Left forelimb (tissue), 1 donor: ENCODE measurements around the gene IL3.

ENCODE experiments used
- DNase-seq: peaks from one replicate; pipeline ENCODE4 v3.0.0-alpha.2; 2018; ENCODE audit warnings: low spot score

The IL3 gene

GRCh38 chr5:132073231-132074013, 13.0 kb downstream of the IL3 start, which contains the start of gene CSF2:
TSS of gene CSF2 (plus strand) at chr5:132073789. CDS start at chr5:132073824, 35 bp downstream.
- no peak for DNase-seq

- no peak for DNase-seq
Measured at GRCh38 chr5:132074091-132074771, 13.8 kb downstream of the IL3 start.

DNA sequence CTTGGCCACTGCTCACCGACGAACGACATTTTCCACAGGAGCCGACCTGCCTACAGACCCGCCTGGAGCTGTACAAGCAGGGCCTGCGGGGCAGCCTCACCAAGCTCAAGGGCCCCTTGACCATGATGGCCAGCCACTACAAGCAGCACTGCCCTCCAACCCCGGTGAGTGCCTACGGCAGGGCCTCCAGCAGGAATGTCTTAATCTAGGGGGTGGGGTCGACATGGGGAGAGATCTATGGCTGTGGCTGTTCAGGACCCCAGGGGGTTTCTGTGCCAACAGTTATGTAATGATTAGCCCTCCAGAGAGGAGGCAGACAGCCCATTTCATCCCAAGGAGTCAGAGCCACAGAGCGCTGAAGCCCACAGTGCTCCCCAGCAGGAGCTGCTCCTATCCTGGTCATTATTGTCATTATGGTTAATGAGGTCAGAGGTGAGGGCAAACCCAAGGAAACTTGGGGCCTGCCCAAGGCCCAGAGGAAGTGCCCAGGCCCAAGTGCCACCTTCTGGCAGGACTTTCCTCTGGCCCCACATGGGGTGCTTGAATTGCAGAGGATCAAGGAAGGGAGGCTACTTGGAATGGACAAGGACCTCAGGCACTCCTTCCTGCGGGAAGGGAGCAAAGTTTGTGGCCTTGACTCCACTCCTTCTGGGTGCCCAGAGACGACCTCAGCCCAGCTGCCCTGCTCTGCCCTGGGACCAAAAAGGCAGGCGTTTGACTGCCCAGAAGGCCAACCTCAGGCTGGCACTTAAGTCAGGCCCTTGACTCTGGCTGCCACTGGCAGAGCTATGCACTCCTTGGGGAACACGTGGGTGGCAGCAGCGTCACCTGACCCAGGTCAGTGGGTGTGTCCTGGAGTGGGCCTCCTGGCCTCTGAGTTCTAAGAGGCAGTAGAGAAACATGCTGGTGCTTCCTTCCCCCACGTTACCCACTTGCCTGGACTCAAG, 14.6 kb downstream of the IL3 start:
- no peak for DNase-seq

- no peak for DNase-seq
Measured at GRCh38 chr5:132075719-132076077, 15.2 kb downstream of the IL3 start.

GRCh38 chr5:132076202-132076830, 15.9 kb downstream of the IL3 start:
- no peak for DNase-seq

DNA sequence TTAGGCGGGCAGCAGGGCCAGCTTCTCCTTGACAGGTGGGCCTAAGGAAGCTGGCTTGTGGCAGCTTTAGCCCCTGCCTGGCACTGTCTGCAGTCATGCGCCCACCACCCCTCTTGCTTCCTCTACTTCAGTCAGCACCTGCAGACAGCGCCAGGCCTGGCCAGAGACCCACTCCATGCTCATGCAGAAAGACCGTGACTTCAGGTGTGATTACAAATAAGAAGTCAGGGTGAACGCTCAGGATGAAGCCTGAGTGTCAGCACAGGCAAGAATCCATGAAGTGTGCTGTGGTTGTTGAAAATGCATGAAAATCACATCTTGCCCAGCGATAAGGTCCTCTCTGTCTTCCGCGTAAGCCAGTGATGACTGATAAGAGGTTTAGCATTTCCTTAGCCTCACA, 16.5 kb downstream of the IL3 start:
- DNase-seq, result no peak

DNA sequence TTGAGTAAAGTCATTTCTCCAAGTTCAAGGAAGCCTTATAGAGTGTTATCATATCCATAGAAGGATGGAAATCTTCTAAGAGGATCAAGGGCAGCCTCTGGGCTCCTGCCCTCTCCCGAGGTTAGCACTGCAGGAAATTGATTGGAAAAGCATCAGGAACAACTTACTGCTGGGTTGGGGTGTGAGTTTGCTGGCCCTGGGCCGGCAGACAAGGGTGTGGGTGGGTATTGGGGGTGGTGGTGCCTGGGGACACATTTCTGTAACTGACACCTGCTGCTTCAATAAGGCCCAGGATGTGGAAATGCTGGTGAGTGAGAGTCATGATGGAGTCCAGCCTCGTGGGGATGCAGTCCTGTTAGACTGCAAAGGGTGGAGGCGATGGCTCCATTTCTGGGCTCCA, 18.6 kb downstream of the IL3 start:
- DNase-seq, result no peak

DNA sequence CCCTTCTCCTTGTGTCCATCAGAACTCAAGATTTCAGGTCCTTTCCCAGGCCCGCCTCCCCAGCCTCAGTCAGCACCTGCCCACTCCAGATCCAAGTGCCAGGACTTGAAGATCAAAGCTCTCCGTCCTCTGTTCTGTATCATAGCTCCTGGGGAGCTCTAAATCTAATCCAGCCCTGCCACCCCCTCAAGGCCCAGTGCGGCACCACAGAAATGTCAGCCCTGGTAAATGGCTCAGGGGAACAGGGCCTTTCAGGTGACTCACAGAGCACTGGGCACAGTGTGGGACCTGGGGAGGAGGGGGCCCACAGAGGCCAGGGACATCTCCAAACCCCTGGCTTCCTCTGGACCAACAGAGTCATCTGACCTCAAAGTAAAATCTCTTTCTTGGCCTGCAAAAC, 19.2 kb downstream of the IL3 start:
- no peak for DNase-seq

- no peak for DNase-seq
Measured at GRCh38 chr5:132080595-132080994, 20.1 kb downstream of the IL3 start.

GRCh38 chr5:132081458-132081857, 21.0 kb downstream of the IL3 start:
- no peak for DNase-seq

GRCh38 chr5:132082329-132083023, 22.0 kb downstream of the IL3 start:
- no peak for DNase-seq

GRCh38 chr5:132083071-132083678, 22.7 kb downstream of the IL3 start:
- DNase-seq, result no peak

DNA sequence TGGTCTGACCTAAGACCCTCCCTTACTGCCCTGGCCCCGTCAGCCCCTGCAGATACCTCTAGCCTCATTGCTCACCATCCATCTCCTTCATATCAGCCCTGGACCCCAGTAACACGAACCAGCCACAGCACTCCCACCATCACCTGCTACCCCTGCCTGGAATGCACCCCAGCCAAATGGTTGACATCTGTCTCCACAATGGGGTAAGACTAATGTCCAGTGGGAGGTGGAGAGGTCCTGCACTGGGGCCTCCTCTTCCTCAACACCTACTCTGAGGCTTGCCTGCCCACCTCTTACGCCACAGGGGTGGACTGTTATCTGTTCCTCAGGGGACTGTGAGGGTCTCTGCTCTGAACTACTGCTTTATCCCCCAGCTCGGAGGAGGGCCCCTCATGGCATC, 25.2 kb downstream of the IL3 start:
- no peak for DNase-seq

DNA sequence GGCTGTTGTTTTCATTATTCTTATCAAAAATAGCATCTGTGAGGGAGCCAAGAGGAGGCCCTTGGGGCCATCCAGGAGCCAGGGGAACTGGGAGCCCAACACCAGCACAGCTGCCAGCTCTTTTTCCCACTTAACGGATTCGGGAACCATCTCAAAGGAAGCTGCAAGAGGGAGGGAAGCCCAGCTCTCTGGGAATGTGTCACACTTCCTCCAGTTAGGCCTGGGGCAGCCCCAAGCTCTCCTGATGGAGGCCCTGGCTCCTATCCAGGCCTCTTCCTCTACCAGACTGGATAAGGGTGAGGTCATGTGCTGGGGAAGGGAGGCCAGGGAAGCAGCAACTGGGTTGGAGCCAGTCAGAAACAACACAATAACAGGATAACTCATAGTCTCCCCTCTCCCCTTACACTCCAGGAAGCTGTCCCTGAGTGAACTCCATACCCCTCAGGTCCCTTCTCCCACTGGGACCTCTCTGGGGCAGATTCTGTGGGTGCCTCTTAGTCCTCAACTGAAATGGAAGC, 25.9 kb downstream of the IL3 start:
- no peak for DNase-seq

DNA sequence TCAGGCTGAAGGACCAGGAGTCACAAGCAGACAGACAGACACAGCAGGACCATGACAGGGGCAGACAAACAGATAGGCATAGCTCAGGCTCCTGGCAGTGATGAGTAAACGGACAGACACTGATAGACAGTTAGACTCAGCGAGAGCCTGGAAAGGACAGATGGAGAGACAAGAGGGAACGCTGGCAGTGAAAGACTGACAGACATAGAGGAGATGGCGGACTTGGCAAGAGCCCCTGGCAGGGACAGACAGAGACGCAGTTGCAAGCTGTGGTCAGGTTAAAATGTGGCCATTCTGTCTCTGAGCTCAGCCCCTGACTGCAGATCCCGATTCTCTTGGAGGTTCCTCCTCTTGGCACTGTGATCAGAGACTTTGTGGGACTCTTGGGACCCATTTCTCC, 26.7 kb downstream of the IL3 start:
- DNase-seq, result no peak

GRCh38 chr5:132087661-132088060, 27.2 kb downstream of the IL3 start:
- no peak for DNase-seq

DNA sequence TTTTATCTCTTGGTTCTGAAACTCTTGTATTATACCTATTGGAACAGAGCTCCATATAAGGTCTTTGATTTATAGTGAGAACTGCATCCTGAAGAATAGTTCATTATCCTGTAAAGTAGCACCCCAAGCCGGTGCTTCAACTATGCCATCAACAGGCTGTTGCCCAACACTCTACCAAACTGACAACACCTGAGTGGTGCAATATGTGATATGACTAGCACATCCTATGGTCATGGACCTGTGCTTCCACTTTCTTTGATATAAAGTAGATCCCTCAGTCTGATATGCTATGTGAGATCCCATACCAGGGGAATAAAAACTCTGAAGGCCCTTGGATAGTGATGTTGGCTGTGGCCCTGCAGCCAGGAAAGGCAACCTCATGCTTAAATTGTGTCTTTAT, 28.9 kb downstream of the IL3 start:
- DNase-seq, result no peak

DNA sequence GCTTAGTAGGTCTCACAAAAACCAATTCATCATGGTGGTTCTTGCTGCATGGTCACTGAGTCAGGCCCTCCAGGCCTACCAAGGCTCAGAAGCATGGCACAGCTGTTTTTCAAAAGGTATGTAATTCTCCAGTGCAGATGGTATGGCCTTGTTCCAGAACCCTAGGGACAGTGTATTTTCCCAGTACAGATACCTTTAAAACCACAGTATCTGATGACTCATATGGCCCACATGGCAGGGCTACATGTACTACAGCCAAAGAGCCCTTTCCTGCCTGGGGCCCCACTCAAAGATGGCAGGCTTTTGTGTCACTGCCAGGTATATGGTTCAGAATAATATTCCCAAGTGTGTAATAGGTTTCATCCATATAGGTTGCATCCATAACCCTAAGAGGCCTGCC, 29.7 kb downstream of the IL3 start:
- DNase-seq, result no peak

GRCh38 chr5:132093271-132093670, 32.8 kb downstream of the IL3 start:
- no peak for DNase-seq

- peak; percentile 38 for DNase-seq
Measured at GRCh38 chr5:132094393-132095076, 34.1 kb downstream of the IL3 start.
